Gastrocnemius medialis (tissue), 4 donors: ENCODE measurements around the gene NOS1AP. TPM values are rescaled to one million over a fixed set of nuclear protein-coding genes. Genes with fewer than 3 reads are reported as not detected.

Experiments
- ATAC-seq, 2 donors: fragments of 150-250 bp; one replicate each; pipeline ENCODE4 v1.9.1; 2016
- DNase-seq, 2 donors: peaks; one replicate each; pipeline ENCODE4 v3.0.0-alpha.2; 2019
- H3K27ac ChIP-seq, 4 donors: fragments of 200-600 bp; sonication (generic); 1 replicate in 1 of 4; 2 replicates in 3 of 4; pipeline ENCODE4 v1.5.1; 2016 to 2018; ENCODE audit warnings: mild to moderate bottlenecking in 2 of 4, moderate library complexity in 1 of 4
- H3K27me3 ChIP-seq, 3 donors: fragments of 200-600 bp; sonication (generic) in 2 of 3; 1 replicate in 1 of 3; 2 replicates in 2 of 3; pipeline versions ENCODE4 v1.5.1 to v1.6.0; 2016 to 2019; ENCODE audit warnings: mild to moderate bottlenecking in 1 of 3, moderate library complexity in 1 of 3
- H3K36me3 ChIP-seq, 2 donors: fragments of 200-600 bp; sonication (generic) in 1 of 2; one replicate each; pipeline ENCODE4 v1.5.1; 2017 to 2018
- H3K4me1 ChIP-seq, 2 donors: fragments of 200-600 bp; sonication (generic) in 1 of 2; one replicate each; pipeline ENCODE4 v1.5.1; 2016 to 2017; ENCODE audit warnings: mild to moderate bottlenecking in 2 of 2
- H3K4me3 ChIP-seq, 4 donors: fragments of 200-600 bp; sonication (generic) in 3 of 4; 1 replicate in 1 of 4; 2 replicates in 3 of 4; pipeline ENCODE4 v1.5.1; 2016 to 2019; ENCODE audit warnings: mild to moderate bottlenecking in 2 of 4
- H3K9me3 ChIP-seq, 3 donors: fragments of 200-600 bp; sonication (generic) in 2 of 3; 1 replicate in 1 of 3; 2 replicates in 2 of 3; pipeline ENCODE4 v1.5.1; 2016 to 2019
- POLR2A ChIP-seq, 2 donors: fragments of 450-650 bp; IDR thresholded peaks; one replicate each; pipeline ENCODE4 v1.6.1; 2017; ENCODE audit warnings: antibody characterized with exemption in 2 of 2, mild to moderate bottlenecking in 2 of 2, moderate library complexity in 2 of 2
- in situ Hi-C, 4 donors: fragments of 200-750 bp; cut with MboI; loops; one replicate each; pipeline versions ENCODE4 v1.15.0 to v1.8.0; 2017; ENCODE audit warnings: low sequenced_read_pairs in 4 of 4
- intact Hi-C: fragments of 100-400 bp; cut with DNase I; formaldehyde crosslinking; loops from one replicate; pipeline ENCODE4 v1.15.1; 2023; ENCODE audit warnings: low total_unique reads
- total RNA-seq, 4 donors: library from RNA; depleted of rRNA; stranded (reverse); fragments of >200 nt; gene quantifications; one replicate each; pipeline versions ENCODE4 v1.1.0 to v1.2.3, GENCODE V29; 2016
- TF ChIP-seq, protein P1 (sequence below), 5 experiments: fragments of 450-650 bp in 3 of 5; fragments of 200-600 bp in 2 of 5; sonication (generic) in 2 of 5; IDR thresholded peaks in 4 of 5; conservative IDR thresholded peaks in 1 of 5; 1 replicate in 4 of 5; 2 replicates in 1 of 5; pipeline ENCODE4 v1.5.1; 2016 to 2019; ENCODE audit warnings: antibody characterized with exemption in 5 of 5, mild to moderate bottlenecking in 3 of 5, moderate library complexity in 3 of 5

Gene NOS1AP
- total RNA-seq, 4 donors from 2014 or later = 0.20 to 0.40 (median 0.25) TPM

DNA sequence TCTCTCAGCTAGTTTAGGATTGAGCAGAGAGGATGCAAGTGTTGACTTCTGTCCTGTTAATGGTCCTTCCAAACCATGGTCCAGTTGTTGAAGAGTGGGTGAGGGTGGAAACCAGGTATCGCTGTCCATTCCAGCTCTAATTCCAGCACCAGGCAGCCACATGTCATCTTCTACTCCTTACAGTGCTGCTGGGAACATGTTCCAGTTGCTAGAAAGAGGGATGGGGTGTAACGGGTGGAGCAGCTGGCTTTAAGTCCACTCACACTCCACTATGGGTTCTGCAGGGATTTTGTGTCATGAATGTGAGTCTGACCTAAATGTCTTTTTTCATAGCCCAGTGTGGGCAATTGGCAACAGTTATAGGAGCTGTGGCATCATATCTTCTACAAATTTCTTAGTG, 25.2 kb downstream of the NOS1AP start:
- no peaks in the 10 kb centered on the region for H3K9me3 ChIP-seq
- H3K4me1 ChIP-seq = no peaks in the 10 kb centered on the region
- intact Hi-C loops (no loop called here), in situ Hi-C loops (no loop called here)
- DNase-seq (no peak), ATAC-seq (no peak)
- no peak overlapping the region for H3K4me3 ChIP-seq
- TF ChIP-seq POLR2A (IDR thresholded peaks at IDR 0.05) = no peak
- TF ChIP-seq, protein P1, sequence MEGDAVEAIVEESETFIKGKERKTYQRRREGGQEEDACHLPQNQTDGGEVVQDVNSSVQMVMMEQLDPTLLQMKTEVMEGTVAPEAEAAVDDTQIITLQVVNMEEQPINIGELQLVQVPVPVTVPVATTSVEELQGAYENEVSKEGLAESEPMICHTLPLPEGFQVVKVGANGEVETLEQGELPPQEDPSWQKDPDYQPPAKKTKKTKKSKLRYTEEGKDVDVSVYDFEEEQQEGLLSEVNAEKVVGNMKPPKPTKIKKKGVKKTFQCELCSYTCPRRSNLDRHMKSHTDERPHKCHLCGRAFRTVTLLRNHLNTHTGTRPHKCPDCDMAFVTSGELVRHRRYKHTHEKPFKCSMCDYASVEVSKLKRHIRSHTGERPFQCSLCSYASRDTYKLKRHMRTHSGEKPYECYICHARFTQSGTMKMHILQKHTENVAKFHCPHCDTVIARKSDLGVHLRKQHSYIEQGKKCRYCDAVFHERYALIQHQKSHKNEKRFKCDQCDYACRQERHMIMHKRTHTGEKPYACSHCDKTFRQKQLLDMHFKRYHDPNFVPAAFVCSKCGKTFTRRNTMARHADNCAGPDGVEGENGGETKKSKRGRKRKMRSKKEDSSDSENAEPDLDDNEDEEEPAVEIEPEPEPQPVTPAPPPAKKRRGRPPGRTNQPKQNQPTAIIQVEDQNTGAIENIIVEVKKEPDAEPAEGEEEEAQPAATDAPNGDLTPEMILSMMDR (IDR thresholded peaks at IDR 0.05 in 4 of 5, conservative IDR thresholded peaks at IDR 0.05 in 1 of 5) = no peak
- no peaks in the 10 kb centered on the region for H3K27me3 ChIP-seq
- no peak overlapping the region for H3K27ac ChIP-seq
- H3K36me3 ChIP-seq = no peaks in the 10 kb centered on the region

DNA sequence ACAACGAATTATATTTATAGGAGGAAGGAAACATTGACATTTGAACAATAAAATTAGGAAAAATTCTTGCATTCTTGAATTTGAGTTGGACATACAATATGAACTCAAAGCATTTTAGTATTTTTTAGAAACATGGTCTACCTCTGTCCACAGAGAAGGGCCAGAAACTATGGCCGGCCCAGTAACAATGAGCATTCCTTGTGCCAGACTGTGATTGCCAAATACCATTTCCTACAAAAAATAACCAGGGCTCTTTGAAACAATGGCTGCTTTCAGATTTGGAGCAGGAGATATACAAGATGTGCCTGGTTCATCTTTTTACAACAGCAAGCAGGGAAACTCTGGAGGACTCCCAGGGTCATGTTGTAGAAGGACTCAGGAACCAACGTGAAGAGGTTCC, 38.4 kb downstream of the NOS1AP start:
- intact Hi-C loops (no loop called here), in situ Hi-C loops (no loop called here)
- no peaks in the 10 kb centered on the region for H3K4me1 ChIP-seq
- H3K36me3 ChIP-seq = no peaks in the 10 kb centered on the region
- H3K27me3 ChIP-seq = no peaks in the 10 kb centered on the region
- TF ChIP-seq, protein P1 (IDR thresholded peaks at IDR 0.05 in 4 of 5, conservative IDR thresholded peaks at IDR 0.05 in 1 of 5) = no peak
- TF ChIP-seq POLR2A (IDR thresholded peaks at IDR 0.05) = no peak
- no peak overlapping the region for H3K27ac ChIP-seq
- no peaks in the 10 kb centered on the region for H3K9me3 ChIP-seq
- ATAC-seq (no peak), DNase-seq (no peak)
- H3K4me3 ChIP-seq = no peak overlapping the region

DNA sequence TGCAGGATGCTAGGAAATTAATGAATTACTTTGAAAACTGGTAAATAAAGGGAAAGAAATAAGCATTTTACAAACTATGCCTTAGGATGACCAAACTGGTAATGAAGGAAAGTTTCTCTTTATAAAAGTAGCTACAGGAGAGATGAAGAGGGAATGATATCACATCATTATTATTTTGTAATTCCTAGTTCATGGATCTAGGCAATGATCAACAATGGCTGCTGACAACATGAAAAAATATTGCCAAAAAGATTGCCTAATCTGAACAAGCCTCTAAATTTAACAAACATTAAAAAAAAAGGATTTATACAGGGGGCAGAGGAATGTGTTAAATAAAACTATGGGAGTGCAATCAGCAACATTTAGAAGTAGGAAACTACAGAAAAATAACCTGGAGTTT, 38.9 kb downstream of the NOS1AP start:
- H3K27ac ChIP-seq = no peak overlapping the region
- H3K9me3 ChIP-seq = no peaks in the 10 kb centered on the region
- no peaks in the 10 kb centered on the region for H3K4me1 ChIP-seq
- no peaks in the 10 kb centered on the region for H3K27me3 ChIP-seq
- intact Hi-C loops (no loop called here), in situ Hi-C loops (no loop called here)
- no peak for DNase-seq
- H3K36me3 ChIP-seq = no peaks in the 10 kb centered on the region
- no peak overlapping the region for H3K4me3 ChIP-seq
- ATAC-seq = no peak
- no peak for TF ChIP-seq POLR2A (IDR thresholded peaks at IDR 0.05)
- TF ChIP-seq, protein P1 (IDR thresholded peaks at IDR 0.05 in 4 of 5, conservative IDR thresholded peaks at IDR 0.05 in 1 of 5) = no peak

- ATAC-seq (no peak), DNase-seq (no peak)
- no peaks in the 10 kb centered on the region for H3K36me3 ChIP-seq
- H3K9me3 ChIP-seq = no peaks in the 10 kb centered on the region
- in situ Hi-C loops (no loop called here), intact Hi-C loops (no loop called here)
- no peak overlapping the region for H3K4me3 ChIP-seq
- no peaks in the 10 kb centered on the region for H3K4me1 ChIP-seq
- H3K27me3 ChIP-seq = no peaks in the 10 kb centered on the region
- no peak overlapping the region for H3K27ac ChIP-seq
- no peak for TF ChIP-seq POLR2A (IDR thresholded peaks at IDR 0.05)
- TF ChIP-seq, protein P1 (IDR thresholded peaks at IDR 0.05 in 4 of 5, conservative IDR thresholded peaks at IDR 0.05 in 1 of 5) = no peak
Observed at GRCh38 chr1:162110910-162111309, 41.4 kb downstream of the NOS1AP start.

- TF ChIP-seq POLR2A (IDR thresholded peaks at IDR 0.05) = no peak
- TF ChIP-seq, protein P1 (IDR thresholded peaks at IDR 0.05 in 4 of 5, conservative IDR thresholded peaks at IDR 0.05 in 1 of 5) = no peak
- Histone ChIP-seq H3K4me3 (no peak overlapping the region), H3K9me3 (no peaks in the 10 kb centered on the region), H3K36me3 (no peaks in the 10 kb centered on the region), H3K27ac (no peak overlapping the region), H3K27me3 (no peaks in the 10 kb centered on the region), H3K4me1 (no peaks in the 10 kb centered on the region)
- ATAC-seq = no peak
- intact Hi-C loops = no loop called here
- DNase-seq = no peak
- in situ Hi-C loops = no loop called here
Observed at GRCh38 chr1:162111572-162111971, 42.1 kb downstream of the NOS1AP start.
